HCT116 (cell line): ENCODE measurements around the gene NHSL2. TPM values are rescaled to one million over a fixed set of nuclear protein-coding genes. Genes with fewer than 3 reads are reported as not detected.

Source experiments
- ATAC-seq: fragments of 200-7000 bp; cut with Tn5 transposase; 2 replicates; pipeline ENCODE4 v1.9.1; 2020; ENCODE audit warnings: mild to moderate bottlenecking, moderate library complexity
- BruUV-seq: library from RNA; stranded (reverse); fragments of 400-500 nt; replicated peaks from 2 replicates; lab custom pipeline; 2021; lab: Mats Ljungman, UMichigan
- CTCF ChIA-PET: fragments of 300-600 bp; sonication (Branson Sonifier 250); formaldehyde crosslinking; loops from one replicate; lab custom pipeline; 2021; ENCODE audit warnings: antibody characterized with exemption; lab: Charles Lee
- POLR2A ChIA-PET: fragments of 300-600, 350-600 bp; sonication (Branson Sonifier 250); formaldehyde crosslinking; loops from one replicate; lab custom pipeline; 2021; ENCODE audit warnings: antibody characterized with exemption; lab: Charles Lee
- RAD21 ChIA-PET, 2 experiments: fragments of 300-600 bp; sonication (Branson Sonifier 250); formaldehyde crosslinking; loops; one replicate each; lab custom pipeline; 2023; ENCODE audit warnings: low total read pairs in 2 of 2; ENCODE audit not compliant: uncharacterized antibody in 2 of 2, unreplicated experiment in 2 of 2, low non-redundant PET in 1 of 2; lab: Charles Lee
- DNase-seq: peaks from one replicate; pipeline ENCODE4 v3.0.0-alpha.2; 2010; ENCODE audit warnings: low read depth, low spot score
- H2AFZ ChIP-seq: fragments of 200-600 bp; shearing (Covaris generic), sonication (generic); 2 replicates; pipeline ENCODE4 v1.6.1; 2017; ENCODE audit warnings: low read depth, mixed run types, mixed read lengths, antibody characterized with exemption, low read length; ENCODE audit not compliant: poor library complexity, severe bottlenecking
- H3K27ac ChIP-seq: 2 replicates; pipeline ENCODE4 v1.5.1; 2012; ENCODE audit warnings: low read depth, low read length
- H3K27me3 ChIP-seq: fragments of 200-600 bp; sonication (generic); 2 replicates; pipeline ENCODE4 v1.6.1; 2016; ENCODE audit warnings: mixed run types, low read length, mixed read lengths; ENCODE audit not compliant: insufficient read depth
- H3K36me3 ChIP-seq, 2 experiments: fragments of 200-500 bp in 1 of 2; fragments of 200-600 bp in 1 of 2; sonication (Bioruptor generic) in 1 of 2; sonication (generic) in 1 of 2; 2 replicates each; pipeline versions ENCODE4 v1.5.1 to v1.6.1; 2014 to 2016; ENCODE audit warnings: low read length in 2 of 2, inconsistent platforms in 1 of 2, mixed read lengths in 1 of 2, mixed run types in 1 of 2; ENCODE audit not compliant: insufficient read depth in 2 of 2, control insufficient read depth in 1 of 2
- H3K4me1 ChIP-seq, 2 experiments: fragments of 200-600 bp in 1 of 2; sonication (generic) in 1 of 2; 2 replicates each; pipeline versions ENCODE4 v1.5.1 to v1.6.1; 2012 to 2017; ENCODE audit warnings: low read length in 2 of 2, inconsistent platforms in 1 of 2, mild to moderate bottlenecking in 1 of 2, mixed read lengths in 1 of 2, mixed run types in 1 of 2, moderate library complexity in 1 of 2; ENCODE audit not compliant: insufficient read depth in 2 of 2, control insufficient read depth in 1 of 2
- H3K4me2 ChIP-seq: fragments of 200-600 bp; sonication (generic); 2 replicates; pipeline ENCODE4 v1.6.1; 2017; ENCODE audit warnings: mixed run types, low read length, mixed read lengths
- H3K4me3 ChIP-seq, 2 experiments: fragments of 200-600 bp in 1 of 2; sonication (generic) in 1 of 2; replicated peaks in 1 of 2; 2 replicates each; pipeline ENCODE4 v1.5.1; 2011 to 2016; ENCODE audit warnings: low read length in 2 of 2, control low read depth in 1 of 2, low read depth in 1 of 2, mild to moderate bottlenecking in 1 of 2, mixed read lengths in 1 of 2, mixed run types in 1 of 2
- H3K79me2 ChIP-seq: fragments of 200-600 bp; sonication (generic); 2 replicates; pipeline ENCODE4 v1.6.1; 2017; ENCODE audit warnings: mild to moderate bottlenecking, mixed run types, low read length, moderate library complexity, mixed read lengths; ENCODE audit not compliant: insufficient read depth
- H3K9ac ChIP-seq: fragments of 200-600 bp; sonication (generic); 2 replicates; pipeline ENCODE4 v1.6.1; 2016; ENCODE audit warnings: low read length, mixed read lengths
- H3K9me2 ChIP-seq: fragments of 200-600 bp; sonication (generic), shearing (Covaris generic); 2 replicates; pipeline ENCODE4 v1.6.1; 2017; ENCODE audit warnings: mixed run types, mild to moderate bottlenecking, moderate library complexity; ENCODE audit not compliant: insufficient read depth
- H3K9me3 ChIP-seq, 2 experiments: fragments of 200-500 bp in 1 of 2; fragments of 200-600 bp in 1 of 2; sonication (Bioruptor generic) in 1 of 2; sonication (generic) in 1 of 2; 2 replicates each; pipeline ENCODE4 v1.6.1; 2014 to 2017; ENCODE audit warnings: low read length in 2 of 2, mixed read lengths in 2 of 2, inconsistent platforms in 1 of 2, low read depth in 1 of 2, mild to moderate bottlenecking in 1 of 2, mixed run types in 1 of 2, moderate library complexity in 1 of 2; ENCODE audit not compliant: control insufficient read depth in 1 of 2, insufficient read depth in 1 of 2
- H4K20me1 ChIP-seq: fragments of 200-600 bp; sonication (generic), shearing (Covaris generic); 2 replicates; pipeline ENCODE4 v1.6.1; 2017; ENCODE audit warnings: mixed run types, mild to moderate bottlenecking, moderate library complexity; ENCODE audit not compliant: insufficient read depth
- ATF3 ChIP-seq: IDR thresholded peaks from 2 replicates; pipeline ENCODE4 v1.6.1; 2012
- CBX3 ChIP-seq: IDR thresholded peaks from 2 replicates; pipeline ENCODE4 v1.6.1; 2012; ENCODE audit warnings: low read depth
- ELF1 ChIP-seq: IDR thresholded peaks from 2 replicates; pipeline ENCODE4 v1.6.1; 2012; ENCODE audit warnings: low read depth, borderline replicate concordance
- EZH2 ChIP-seq: fragments of 200-600 bp; sonication (generic); IDR thresholded peaks from 2 replicates; pipeline ENCODE4 v1.6.1; 2017; ENCODE audit warnings: antibody characterized with exemption, mixed run types
- EZH2phosphoT487 ChIP-seq: fragments of 200-600 bp; IDR thresholded peaks from 2 replicates; pipeline ENCODE4 v1.6.1; 2018; ENCODE audit warnings: antibody characterized with exemption, borderline replicate concordance
- JUND ChIP-seq: IDR thresholded peaks from 2 replicates; pipeline ENCODE4 v1.6.1; 2012
- MAX ChIP-seq: IDR thresholded peaks from 2 replicates; pipeline ENCODE4 v1.6.1; 2012
- POLR2A ChIP-seq: IDR thresholded peaks from 2 replicates; pipeline ENCODE4 v1.7.0; 2011; ENCODE audit warnings: borderline replicate concordance; ENCODE audit not compliant: insufficient read depth, insufficient read length; ENCODE audit errors: extremely low read depth
- RAD21 ChIP-seq: IDR thresholded peaks from 2 replicates; pipeline ENCODE4 v1.6.1; 2012; ENCODE audit warnings: low read depth, mild to moderate bottlenecking
- SIN3A ChIP-seq: IDR thresholded peaks from 2 replicates; pipeline ENCODE4 v1.6.1; 2012; ENCODE audit warnings: low read depth
- SP1 ChIP-seq: IDR thresholded peaks from 2 replicates; pipeline ENCODE4 v1.6.1; 2012; ENCODE audit warnings: low read depth
- SRF ChIP-seq: IDR thresholded peaks from 2 replicates; pipeline ENCODE4 v1.6.1; 2012; ENCODE audit warnings: low read depth
- TCF7L2 ChIP-seq: IDR thresholded peaks from 2 replicates; pipeline ENCODE4 v1.7.0; 2011; ENCODE audit warnings: borderline replicate concordance, inconsistent platforms; ENCODE audit not compliant: insufficient read depth, insufficient read length; ENCODE audit errors: extremely low read depth
- YY1 ChIP-seq: IDR thresholded peaks from 2 replicates; pipeline ENCODE4 v1.6.1; 2011; ENCODE audit warnings: low read length, low read depth, moderate library complexity, mild to moderate bottlenecking; ENCODE audit not compliant: insufficient replicate concordance; ENCODE audit errors: extremely low read depth
- ZBTB33 ChIP-seq: IDR thresholded peaks from 2 replicates; pipeline ENCODE4 v1.6.1; 2011; ENCODE audit warnings: mild to moderate bottlenecking, low read length, moderate library complexity; ENCODE audit not compliant: insufficient replicate concordance; ENCODE audit errors: extremely low read depth
- ZFX ChIP-seq: fragments of 450-650 bp; IDR thresholded peaks from 2 replicates; pipeline ENCODE4 v1.6.1; 2017
- intact Hi-C: fragments of 100-400 bp; cut with micrococcal nuclease; formaldehyde crosslinking; loops from 2 replicates; pipeline ENCODE4 v1.10.0; 2022
- total RNA-seq: library from RNA; stranded (reverse); gene quantifications from one replicate; pipeline ENCODE4 v1.2.1, GENCODE V29; 2021; ENCODE audit not compliant: unreplicated experiment

Gene NHSL2
- total RNA-seq, 1 experiment from 2014 or later, result 0.22 TPM

DNA sequence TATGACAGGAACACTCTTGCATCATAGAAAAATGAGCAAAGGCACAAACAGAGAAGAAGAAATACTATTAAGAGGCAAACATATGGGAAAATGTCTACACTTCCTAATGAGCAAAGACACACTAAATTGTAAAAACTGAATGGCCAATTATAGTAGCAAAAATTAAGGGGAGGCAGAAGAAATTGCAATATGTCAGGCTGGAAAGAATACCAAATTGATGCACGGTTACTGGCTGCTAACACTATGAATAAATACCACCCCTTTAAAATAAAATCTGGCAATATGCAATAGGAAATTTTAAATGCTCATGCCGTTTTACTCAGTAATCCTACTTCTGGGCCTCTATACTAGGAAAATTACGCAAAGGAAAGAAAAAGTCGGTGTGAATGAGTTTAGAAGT, 254.9 kb downstream of the NHSL2 start:
- CTCF ChIA-PET, result no interaction called here
- Histone ChIP-seq H3K4me3 (no peak overlapping the region), H3K9me2 (no peaks in the 10 kb centered on the region), H2AFZ (no peak overlapping the region), H3K9me3 (no peaks in the 10 kb centered on the region), H3K79me2 (no peaks in the 10 kb centered on the region), H3K36me3 (no peaks in the 10 kb centered on the region), H3K27me3 (no peaks in the 10 kb centered on the region), H3K9ac (no peak overlapping the region), H3K4me1 (no peaks in the 10 kb centered on the region), H4K20me1 (no peaks in the 10 kb centered on the region), H3K4me2 (no peak overlapping the region), H3K27ac (no peak overlapping the region)
- BruUV-seq, result no TSS peak
- RAD21 ChIA-PET, result no interaction called here
- DNase-seq (no peak), ATAC-seq (no peak)
- TF ChIP-seq MAX, result no peak
- POLR2A ChIA-PET, result no interaction called here
- intact Hi-C loops, result no loop called here

DNA sequence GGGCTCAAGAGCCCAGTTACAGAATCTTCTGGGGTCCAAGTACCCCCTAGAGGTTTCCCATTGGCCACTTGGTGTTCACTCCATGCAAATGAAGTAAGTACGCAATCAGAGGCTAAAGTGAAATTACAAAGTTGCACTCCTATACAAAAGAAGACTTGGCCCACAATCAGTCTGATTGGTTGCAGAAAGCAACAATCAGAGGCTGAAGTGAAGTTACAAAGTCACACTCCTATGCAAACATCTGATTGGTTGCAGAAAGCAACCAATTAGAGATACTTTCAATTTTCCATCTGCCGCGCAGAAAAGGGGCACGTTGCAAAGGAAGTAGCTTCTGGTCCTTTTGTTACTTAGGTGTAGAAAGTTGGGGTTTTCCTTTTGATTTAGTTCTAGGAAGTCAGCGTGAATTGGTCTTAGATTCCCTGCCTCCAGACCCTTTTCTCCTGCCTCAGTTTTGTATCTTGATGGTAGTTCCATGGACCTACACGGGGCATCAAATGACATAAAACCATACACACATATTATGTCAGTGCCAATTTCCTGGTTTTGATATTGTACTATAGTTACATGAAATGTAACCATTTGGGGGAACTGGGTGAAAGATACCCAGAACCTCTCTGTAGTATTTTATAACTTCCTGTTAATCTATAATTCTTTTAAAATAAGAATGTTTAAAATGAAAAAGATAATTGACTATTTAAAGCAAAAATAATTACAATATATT, 258.5 kb downstream of the NHSL2 start:
- no peak for ATAC-seq
- H2AFZ ChIP-seq, result no peak overlapping the region
- H4K20me1 ChIP-seq, result no peaks in the 10 kb centered on the region
- DNase-seq, result no peak
- H3K36me3 ChIP-seq, result no peaks in the 10 kb centered on the region
- no peak overlapping the region for H3K9ac ChIP-seq
- ChIA-PET POLR2A (no interaction called here), CTCF (no interaction called here), RAD21 (no interaction called here)
- no peak overlapping the region for H3K4me3 ChIP-seq
- H3K27me3 ChIP-seq, result no peaks in the 10 kb centered on the region
- intact Hi-C loops, result no loop called here
- no peaks in the 10 kb centered on the region for H3K79me2 ChIP-seq
- no peak overlapping the region for H3K27ac ChIP-seq
- no TSS peak for BruUV-seq
- no peaks in the 10 kb centered on the region for H3K9me2 ChIP-seq
- no peaks in the 10 kb centered on the region for H3K4me1 ChIP-seq
- H3K4me2 ChIP-seq, result no peak overlapping the region
- H3K9me3 ChIP-seq, result no peaks in the 10 kb centered on the region
- TF ChIP-seq SP1, result no peak
- TF ChIP-seq CBX3, result no peak
- no peak for TF ChIP-seq MAX
- no peak for TF ChIP-seq SRF
- no peak for TF ChIP-seq ATF3
- no peak for TF ChIP-seq POLR2A
- TF ChIP-seq TCF7L2, result no peak
- TF ChIP-seq YY1, result no peak
- no peak for TF ChIP-seq ZFX
- TF ChIP-seq SIN3A, result no peak
- TF ChIP-seq EZH2, result no peak
- no peak for TF ChIP-seq ELF1
- TF ChIP-seq ZBTB33, result no peak
- TF ChIP-seq EZH2phosphoT487, result no peak
- no peak for TF ChIP-seq JUND
- no peak for TF ChIP-seq RAD21
